Hematopoietic multipotent progenitor cell treated with erythropoietin and hydrocortisone succinate and interleukin-3 and kit ligand, for 8 days (in vitro differentiated cells): ENCODE results near the gene CCDC57.

Experiments used
- DNase-seq: peaks from one replicate; pipeline ENCODE4 v3.0.0-alpha.2; 2015

Gene CCDC57

GRCh38 chr17:82235056-82235774 lies 22.6 kb upstream of the CCDC57 start:
- DNase-seq, result no peak

DNA sequence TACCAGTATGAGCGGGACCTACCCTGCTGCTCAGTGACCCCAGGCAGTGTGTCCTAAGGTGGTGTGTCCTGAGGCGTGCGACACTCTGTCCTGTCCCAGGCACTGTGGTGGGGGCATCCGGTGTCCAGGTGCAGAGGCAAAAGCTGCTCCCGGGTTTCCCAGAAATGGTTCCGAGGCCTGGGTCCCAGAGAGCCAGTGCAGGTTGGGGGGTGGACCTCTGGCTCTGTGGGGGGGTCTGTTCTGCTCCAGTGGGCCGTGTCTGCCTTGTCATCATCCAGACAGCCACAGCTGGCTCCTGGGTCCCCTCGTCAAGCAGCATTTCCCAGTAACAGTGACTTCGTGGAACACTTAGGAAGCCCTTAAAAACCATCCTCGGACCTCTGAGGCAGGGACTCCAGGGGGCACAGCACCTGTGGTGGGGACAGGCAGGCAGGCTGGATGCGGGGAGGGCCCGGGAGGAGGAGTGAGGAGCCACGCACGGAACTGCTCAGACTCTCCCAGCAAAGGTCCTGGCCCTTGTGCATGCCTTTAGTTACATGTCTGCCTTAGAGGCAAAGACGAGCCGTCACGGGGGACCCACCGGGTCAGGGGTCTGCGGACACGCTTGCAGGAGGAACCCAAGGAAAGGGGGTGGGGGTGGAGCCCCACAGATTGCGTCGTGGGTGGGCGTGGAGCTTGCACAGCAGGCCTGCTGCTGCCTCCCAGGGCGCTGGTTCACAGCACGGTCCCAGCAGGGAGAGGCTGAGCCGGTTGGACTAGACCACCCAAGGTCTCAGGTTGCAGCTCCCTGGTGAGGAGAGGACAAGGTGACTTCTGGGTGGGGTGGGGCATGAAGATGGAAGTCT lies 21.8 kb upstream of the CCDC57 start:
- no peak for DNase-seq

DNA sequence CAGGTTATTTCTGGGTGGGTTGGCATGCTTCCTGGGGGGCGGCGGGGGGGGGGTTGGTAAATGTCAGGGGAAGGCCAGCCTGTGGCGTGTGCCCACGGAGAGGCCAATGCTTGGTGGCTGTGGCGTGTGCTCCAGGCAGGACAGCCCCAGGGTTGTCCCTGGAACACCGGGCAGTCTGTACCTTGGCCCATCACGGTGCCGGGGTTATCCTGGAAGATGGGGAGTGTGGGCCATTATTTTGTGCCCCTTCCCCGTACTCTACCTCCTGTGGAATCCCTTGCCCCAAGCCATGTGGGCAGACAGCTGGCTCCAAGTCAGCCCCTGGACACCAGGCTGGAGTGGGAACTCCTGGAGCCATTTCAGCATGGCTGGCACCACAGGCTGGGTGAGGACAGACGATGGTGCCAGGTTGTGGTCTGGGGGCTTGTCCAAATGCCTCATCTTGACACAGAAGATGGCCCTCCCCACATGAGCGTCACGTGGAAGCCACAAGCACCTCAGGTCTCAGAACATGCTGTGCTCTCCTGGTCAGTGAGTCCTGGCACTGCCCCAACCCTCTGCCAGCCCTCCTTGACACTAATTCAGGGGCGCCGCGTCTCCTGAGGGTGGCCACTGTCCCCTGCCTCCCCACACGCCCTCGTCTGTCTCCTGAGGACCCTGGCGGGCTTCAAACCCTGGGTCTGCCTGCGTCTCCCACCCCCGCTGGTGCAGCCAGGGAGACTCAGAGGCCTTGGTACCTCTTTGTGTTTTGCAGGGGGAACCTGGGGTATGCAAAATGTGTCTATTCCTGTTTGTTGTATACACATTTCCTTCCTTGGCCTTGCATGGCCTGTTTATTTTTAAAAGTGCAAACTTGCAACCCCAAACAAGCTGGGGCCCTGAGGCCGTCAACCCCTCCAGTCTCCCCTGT lies 20.5 kb upstream of the CCDC57 start:
- DNase-seq, result no peak

DNA sequence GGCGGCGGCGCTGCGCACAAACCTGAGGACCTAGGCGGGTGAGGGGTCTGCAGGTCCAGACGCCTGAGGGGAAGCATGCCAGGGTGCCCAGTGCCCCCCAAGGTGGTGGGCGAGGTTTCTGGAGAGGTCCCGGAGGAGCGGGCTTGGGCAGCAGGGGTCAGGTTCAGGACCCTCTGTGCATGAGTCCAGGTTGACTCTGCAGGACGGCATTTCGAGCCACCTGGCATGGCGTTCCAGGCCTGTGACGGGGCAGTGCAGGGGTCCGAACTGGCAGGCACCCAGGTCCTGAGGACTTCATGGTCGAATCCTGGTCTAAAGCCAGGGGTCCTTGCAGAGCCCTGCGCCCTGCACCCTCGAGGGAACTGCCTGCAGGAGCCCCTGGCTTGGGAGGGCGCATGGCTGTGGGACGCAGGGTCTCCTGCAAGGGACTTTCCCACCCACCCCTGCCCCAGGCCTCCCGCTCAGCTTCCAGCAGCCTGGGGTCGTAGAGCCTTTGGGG lies 19.7 kb upstream of the CCDC57 start:
- no peak for DNase-seq

GRCh38 chr17:82231562-82232321 lies 19.1 kb upstream of the CCDC57 start:
- DNase-seq, result peak; percentile 38

GRCh38 chr17:82231312-82231561 lies 18.6 kb upstream of the CCDC57 start:
- no peak for DNase-seq

DNA sequence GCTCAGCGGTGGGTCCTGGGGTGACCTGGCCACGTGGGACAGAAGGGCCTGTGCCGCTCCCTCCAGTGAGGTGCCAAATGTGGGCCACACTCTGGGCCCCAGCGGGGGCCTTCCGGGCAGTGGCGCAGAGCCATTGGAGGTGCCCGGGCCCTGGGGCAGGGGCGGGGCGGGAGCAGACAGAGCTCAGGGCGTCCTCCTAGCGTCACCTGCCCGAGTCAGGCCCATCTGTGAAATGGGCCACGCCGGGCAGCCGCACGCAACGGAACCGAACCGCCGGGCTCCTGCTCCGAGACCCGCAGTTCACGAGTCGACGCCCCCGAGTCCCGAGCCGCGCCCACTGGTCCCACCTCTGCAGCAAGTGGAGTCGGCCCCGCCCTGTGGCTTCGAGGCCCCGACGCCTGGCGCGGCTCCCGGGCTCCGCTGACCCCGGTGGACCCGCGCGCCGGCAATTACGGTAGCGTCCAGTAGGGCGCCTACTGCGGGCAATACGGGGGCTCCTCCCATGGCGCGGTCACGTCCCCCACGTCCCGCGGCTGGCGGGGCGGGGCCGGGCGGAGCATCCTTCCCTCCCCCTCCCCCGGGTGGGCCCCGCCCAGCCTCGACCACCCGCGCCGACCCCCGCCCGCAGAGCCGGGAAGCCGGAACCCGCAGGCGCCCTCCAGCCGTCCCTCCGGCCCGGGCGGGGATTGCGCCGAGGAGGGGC lies 18.1 kb upstream of the CCDC57 start:
- peak; percentile 78 for DNase-seq

GRCh38 chr17:82229698-82230608 lies 17.3 kb upstream of the CCDC57 start:
- peak; percentile 15 for DNase-seq

- peak; percentile 56 for DNase-seq
Measured at GRCh38 chr17:82228842-82229697, 16.4 kb upstream of the CCDC57 start, which contains the start of gene SLC16A3. Gene SLC16A3 (plus strand): TSS chr17:82229042. CDS start chr17:82236009, 6,967 bp downstream.

DNA sequence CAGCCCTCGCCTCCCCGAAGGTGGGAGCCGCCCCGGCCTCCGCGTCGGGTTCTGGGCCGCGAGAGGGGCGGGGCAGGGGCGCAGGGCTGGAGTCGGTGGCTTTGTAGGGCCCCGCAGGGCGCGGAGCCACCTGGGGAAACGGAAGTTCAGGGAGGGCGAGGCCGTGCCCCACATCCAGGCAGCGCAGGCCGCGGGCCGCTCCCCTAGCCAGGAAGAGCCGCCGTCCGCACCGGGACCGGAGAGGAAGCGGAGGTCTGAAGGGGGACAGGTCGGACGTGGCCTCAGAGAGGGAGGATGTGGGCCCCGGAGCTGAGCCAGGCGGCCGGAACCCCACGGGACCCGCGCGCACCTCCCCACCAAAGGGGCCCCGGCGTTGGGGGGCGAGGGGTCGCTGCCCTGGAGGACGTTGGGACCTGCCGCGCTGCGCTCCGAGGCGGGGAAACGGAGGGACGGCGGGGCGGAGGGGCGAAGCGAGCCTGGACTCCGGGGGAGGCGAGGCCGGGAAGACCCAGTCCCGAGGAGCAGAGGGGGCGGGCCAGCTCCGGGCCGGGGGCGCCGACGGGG lies 15.7 kb upstream of the CCDC57 start:
- DNase-seq, result peak; percentile 49

- DNase-seq, result no peak
Measured at GRCh38 chr17:82227629-82228277, 15.1 kb upstream of the CCDC57 start.

DNA sequence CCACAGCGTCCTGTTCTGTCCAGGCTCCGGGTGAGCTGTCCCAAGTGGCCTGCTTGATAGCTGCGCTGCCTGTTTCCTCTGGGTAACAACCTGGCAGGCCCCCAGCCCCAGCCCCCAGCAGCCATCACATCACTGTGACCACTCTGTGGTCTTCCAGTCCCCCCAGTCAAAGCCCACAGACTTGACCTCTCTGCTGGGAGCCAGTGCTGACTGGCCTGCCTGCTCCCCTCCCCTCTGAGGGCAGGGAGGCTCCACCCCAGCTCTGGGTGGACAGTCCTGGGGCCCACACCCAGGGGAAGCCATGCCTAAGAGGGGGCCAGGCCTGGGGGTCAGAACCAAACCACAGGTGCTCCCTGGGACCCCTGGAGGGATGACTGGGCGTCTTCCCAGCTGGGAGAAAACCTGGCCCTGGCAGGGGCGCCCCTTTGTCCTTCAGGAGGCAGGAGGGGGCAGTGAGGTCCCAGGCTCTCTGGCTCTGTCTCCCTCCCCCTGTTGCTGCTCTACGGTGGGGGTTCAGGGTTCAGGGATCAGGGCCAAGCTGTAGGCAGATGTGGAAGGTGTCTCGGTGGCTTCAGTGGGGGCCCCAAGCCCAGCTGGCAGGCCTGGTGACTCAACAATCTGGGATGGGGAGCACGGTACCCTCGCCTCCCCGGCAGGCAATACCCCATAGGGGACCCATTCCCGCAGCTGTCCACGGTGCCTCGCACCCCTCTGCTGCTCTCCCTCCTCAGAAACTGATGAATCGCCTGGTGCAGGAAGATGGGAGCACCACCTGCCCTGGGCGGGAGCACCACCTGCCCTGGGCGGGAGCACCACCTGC lies 14.4 kb upstream of the CCDC57 start:
- no peak for DNase-seq

DNA sequence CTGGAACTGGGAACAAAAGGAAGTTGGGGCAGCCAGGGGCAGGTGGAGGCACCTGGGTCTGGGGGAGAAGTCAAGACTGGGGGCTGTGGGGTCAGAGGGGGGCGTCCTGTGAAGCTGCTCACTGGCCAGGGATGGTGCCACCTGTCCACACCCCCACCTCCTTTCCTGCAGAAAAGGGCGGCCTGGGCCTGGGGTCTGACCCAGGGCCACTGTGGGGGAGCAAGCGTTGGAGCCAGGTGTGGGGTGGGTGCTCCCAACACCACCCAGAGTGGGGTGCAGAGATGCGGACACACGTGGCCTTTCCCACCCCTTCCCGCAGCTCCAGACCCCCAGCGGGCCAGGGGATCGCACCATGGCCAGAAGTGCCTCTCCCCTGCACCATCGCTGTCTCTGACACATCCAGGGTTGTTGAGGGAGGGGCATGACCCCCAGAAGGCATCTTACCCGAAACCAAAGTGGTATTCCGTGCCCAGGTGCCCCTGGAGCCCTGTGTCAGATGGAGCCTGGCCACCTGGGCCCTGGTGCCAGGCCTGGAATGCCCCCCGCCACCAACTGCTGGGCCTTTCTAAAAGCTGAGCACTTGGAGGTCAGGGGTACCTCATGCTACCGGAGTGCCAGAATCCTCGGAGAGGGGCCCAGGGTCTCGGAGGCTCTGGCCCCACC lies 13.6 kb upstream of the CCDC57 start:
- no peak for DNase-seq

- DNase-seq, result no peak
Measured at GRCh38 chr17:82225368-82226029, 12.9 kb upstream of the CCDC57 start.

DNA sequence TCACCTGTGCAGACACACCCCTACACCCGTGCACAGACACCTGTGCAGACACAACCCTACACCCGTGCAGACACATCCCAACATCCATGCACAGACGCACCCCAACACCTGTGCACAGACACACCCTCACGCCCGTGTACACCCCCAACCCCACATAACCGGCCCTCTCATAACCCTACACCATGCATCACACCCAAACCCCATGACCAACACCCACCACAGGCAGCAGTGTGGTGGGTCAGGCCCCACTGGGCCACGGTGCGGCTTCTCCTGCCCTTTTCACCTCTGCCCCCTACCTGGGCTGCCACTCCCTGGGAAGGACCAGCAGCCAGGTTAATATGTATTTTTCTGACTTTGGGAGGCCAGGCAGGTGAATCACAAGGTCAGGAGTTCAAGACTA lies 12.0 kb upstream of the CCDC57 start:
- no peak for DNase-seq

DNA sequence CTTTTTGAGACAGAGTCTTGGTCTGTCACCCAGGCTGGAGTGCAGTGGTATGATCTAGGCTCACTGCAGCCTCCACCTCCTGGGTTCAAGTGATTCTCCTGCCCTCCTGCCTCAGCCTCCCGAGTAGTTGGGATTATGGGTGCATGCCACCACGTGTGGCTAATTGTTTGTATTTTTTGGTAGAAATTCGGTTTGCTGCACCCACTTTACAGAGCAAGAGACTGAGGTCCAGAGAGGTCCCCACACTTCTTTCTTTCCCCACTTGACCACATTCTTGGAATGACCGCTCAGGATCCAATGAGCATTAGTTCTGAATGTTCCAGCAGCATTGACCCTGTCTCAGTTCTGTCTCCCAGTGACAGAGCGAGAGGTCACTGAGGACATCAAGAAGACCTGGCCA lies 10.9 kb upstream of the CCDC57 start:
- no peak for DNase-seq

DNA sequence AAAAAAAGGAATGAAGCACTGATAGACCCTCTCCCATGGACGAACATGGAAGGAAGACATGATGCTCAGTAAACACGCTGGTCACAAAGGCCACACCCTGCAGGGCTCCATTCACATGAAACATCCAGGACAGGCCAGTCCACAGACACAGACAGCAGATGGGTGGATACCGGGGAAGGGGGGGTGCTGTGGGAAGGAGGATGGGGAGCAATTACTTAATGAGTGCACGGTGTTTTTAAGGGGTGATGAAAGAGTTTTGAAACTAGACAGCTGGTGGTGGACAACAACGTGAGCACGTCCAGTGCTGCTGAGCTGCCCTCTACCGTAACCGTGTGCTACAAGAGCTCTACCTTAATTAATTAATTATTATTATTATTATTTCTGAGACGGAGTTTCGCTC lies 10.2 kb upstream of the CCDC57 start:
- DNase-seq, result no peak
